Suprapubic skin (tissue), 3 donors: ENCODE measurements around the gene CEP85.

ENCODE experiments used
- CTCF ChIP-seq, 2 donors: fragments of 200-600 bp in 1 of 2; fragments of 450-650 bp in 1 of 2; sonication (generic) in 1 of 2; IDR thresholded peaks; one replicate each; pipeline ENCODE4 v1.5.1; 2016 to 2019; ENCODE audit warnings: antibody characterized with exemption in 2 of 2, mild to moderate bottlenecking in 1 of 2, moderate library complexity in 1 of 2
- POLR2AphosphoS5 ChIP-seq, 3 donors: sonication (generic); formaldehyde crosslinking; IDR thresholded peaks; one replicate each; pipeline ENCODE4 v1.6.1; 2017; ENCODE audit warnings: antibody characterized with exemption in 3 of 3

GRCh38 chr1:26320896-26321295 lies 86.9 kb downstream of the CEP85 start:
- TF ChIP-seq POLR2AphosphoS5 (IDR thresholded peaks at IDR 0.05) (no peak), CTCF (IDR thresholded peaks at IDR 0.05) (no peak)
